ENCODE measurements around the gene RPS6KA2.
A peak's percentile ranks its signal among the peaks of the same experiment; 100 is the strongest.

Gene RPS6KA2

DNA sequence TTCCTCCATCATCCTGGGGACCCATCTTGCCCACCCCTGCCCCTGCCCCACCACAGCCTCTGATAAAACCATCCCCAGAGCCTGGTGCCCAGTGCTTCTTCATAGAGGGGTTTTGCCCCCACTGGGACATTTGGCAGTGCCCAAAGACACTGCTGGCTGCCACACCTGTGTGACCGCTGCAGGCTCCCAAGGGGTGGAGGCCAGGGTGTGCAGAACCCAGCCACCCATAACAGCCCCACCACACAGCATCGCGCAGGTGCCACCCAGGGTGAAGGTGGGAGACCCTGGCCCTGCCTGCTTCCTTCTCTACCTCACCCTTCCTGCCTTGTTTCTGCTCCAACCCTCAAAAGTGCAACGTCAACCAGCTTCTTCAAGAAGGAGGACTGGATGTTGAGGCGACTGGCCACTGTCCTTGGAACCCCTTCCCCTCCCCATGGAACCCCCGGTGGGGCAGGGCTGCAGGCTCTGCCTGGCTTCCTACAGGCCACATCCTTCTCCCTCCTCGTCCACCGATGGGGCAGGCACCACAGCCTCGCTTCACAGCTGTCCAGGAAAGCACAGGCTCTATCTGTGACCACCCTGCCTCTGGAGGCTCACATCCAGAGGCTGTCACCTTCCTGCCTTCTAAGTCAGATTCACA lies 165.1 kb downstream of the RPS6KA2 start:
- DNase-seq: no peak

DNA sequence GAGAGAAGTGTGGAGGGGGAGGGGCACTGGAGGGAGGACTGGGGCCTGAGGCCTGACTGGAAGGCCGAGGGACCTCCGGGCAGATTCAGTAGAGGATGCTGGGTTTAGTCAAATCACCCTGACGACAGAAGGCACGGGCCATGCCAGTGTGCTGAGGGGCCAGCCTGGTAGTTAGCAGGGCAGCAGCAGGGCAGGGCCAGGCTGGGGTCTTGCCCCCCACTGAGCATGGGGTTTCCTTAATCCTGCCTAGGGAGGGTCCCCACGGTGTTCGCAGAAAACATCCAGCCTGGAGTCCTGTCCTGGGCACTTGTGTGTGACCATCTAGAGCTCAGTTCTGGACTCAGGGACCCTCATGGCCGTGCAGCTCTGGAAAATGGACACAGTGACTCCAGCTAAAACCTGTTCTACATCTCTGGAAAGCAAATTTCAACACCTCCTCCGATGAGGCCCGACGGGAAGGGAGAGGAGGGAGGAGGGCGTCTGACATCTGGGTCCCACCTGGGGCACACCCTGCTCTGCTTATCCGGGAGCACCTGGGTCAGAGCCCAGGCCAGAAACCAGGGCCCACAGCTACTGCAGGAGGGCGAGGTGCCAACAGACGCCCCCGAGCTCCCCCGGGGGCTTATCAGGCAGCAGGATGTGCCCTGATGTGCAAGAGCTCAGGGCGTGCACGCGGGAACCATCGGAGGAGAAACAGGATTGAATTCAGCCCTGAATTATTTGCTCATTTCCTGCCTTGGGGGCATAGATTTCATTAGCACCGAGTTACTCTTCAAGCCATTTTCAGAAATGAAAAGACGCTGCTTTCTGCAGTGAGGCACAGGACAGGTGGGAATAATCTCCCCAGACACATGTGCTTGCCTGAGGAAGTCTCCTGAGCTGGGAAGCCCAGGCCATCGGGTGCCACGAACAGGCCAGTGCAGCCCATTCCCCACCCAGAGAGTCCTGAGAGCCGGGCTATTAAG lies 166.3 kb downstream of the RPS6KA2 start:
- no peak for DNase-seq

DNA sequence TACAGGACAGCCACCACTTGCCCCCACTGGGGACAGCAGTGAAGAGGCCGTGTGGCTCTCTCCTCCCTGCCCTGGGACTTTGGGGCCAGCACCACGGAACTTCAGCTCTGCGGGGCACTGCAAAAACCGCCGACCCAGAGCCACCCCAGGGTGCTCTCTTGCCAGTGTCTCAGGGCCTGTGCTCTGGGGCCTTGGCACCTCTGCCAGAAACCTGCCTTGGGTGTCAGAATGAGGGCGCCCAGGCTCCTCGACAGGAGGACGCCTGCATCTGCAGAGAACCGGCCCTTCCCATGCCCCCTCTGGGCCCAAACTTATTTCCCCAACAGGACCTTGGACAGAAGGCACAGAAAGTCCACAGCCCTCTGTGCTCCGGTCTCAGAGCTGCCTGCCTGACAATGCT lies 167.1 kb downstream of the RPS6KA2 start:
- DNase-seq: no peak

DNA sequence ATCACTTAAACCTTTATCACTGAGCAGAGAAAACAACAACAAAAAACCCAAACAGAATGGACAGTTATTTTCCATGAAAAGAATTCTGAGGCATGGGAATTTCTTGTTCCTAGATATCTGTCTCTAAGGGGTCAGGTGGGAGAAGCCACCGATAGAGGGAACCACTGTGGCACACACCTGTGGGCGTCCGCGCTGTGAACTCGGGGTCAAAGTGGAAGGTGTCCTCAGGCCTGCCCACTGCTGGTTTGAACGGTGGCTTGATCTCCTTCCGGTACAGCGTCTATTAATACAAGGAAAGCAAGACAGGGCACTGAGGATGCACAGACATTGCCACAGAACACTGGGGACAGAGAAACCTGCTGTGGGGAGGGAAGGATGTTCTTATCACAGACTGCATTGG lies 167.8 kb downstream of the RPS6KA2 start:
- no peak for DNase-seq

DNA sequence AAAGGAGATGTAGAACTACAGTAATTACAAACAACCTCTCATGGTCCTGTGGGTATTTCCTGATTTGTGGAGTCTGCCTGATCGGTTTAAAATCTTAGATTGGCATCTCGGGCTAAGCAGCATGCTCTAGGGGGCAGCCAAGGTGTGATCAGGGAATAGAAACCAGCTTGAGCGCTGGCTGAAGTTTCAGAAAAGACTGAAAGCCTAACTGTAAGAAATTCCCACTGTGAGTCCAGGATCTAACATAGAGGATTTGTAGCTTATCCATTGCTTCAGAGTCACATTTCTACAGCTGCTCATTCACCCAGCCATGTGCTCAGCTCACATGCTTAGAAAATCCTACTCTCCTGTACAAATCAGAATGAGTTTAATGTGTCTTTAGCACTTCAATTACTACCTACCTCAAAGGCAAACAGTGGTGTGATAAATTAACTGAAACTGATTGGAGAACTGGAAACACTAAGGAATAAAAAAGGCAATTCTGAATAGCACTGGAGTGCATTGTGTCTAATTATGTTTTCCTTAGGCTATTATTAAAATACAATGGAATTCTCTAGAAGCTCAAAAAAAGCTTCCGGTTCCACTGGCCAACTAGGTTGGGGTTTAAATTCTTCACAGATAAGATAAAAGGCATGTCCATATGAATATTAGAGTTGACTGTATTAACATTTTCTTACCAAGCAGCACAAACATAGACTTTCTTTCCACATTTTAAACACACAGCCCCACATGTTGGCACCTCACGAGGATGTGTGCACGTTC lies 170.5 kb downstream of the RPS6KA2 start:
- no peak for DNase-seq

DNA sequence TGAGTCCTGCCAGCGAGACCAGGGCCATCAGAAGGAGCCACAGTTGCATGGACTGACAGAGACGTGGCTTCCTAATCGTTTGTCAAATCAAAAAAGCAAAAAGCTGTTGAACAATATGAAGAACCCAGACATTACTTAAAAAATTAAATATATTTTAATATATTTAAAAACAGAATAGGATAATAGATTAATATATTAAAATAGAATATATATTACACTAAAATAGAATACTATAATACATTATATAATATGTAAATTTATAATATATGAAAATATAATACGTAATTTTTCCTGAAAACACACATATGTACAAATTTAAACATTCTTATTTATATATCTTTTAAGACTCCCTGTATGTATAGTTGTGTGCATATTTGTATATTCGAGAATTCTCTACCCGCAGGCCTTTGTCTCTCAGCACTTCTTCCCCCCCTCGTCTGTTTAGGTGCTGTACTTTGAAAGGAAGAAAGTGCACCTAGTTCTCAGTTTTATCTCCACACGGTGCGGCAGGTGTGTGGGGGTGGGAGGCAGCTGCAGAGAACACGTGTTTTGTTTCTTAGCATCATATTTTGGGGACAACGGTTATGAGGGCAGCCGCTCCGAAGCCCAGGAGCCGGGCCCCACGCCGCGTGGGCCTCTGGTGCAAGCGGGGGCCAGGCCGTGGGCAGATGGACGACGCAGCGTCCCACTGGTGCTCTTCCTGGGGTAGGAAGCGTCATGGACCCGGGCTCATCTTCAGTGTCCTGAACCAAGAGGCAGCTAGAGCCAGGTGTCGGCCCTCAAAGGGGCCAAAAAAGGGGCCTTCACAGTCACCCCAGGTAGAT lies 172.1 kb downstream of the RPS6KA2 start:
- DNase-seq: no peak

DNA sequence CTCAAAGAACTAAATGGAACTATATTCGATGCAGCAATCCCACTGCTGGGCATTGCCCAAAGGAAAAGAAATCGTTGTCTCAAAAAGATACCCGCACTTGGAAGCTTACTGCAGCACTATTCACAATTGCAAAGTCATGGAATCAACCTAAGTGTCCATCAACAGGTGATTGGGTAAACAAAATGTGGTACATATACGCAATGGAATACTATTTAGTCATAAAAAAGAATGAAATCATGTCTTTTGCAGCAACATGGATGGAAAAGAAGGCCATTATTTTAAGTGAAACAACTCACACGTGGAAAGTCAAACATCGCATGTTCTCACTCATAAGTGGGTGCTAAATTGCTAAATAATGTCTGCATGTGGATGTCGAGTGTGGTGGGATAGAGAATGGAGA lies 173.4 kb downstream of the RPS6KA2 start:
- no peak for DNase-seq

DNA sequence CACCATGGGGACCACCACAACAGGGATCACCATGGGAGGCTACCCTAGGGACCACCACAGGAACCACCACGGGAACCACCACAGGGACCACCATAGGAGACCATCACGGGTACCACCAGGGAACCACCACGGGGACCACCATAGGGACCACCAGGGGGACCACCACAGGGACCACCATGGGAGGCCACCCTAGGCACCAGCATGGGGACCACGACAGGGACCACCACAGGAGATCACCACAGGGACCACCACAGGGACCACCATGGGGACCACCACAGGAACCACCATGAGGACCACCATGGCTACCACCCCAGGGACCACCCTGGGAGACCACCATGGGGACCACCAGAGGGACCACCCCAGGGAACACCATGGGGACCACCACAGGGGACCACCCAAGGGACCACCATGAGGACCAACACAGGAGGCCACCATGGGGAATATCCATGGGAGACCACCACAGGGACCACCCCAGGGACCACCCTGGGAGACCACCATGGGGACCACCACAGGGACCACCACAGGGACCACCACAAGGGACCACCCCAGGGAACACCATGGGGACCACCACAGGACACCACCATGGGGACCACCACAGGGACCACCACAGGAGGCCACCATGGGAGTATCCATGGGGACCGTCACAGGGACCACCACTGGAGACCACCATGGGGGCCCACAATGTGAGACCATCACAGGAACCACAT lies 176.7 kb downstream of the RPS6KA2 start:
- DNase-seq: no peak

DNA sequence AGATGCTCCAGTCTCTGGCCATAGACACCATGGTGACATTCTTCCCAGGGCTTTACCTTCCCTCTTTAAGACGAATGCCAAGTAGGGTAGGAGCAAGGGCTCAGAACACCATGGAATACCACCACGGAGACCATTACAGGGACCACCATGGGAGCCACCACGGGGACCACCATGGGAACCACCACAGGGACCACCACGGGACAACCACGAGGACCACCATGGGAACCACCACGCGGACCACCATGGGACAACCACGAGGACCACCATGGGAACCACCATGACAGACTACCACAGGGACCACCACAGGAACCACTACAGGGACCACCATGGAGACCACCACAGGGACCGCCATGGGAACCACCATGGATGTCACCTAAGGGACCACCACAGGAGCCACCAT lies 177.4 kb downstream of the RPS6KA2 start:
- no peak for DNase-seq

DNA sequence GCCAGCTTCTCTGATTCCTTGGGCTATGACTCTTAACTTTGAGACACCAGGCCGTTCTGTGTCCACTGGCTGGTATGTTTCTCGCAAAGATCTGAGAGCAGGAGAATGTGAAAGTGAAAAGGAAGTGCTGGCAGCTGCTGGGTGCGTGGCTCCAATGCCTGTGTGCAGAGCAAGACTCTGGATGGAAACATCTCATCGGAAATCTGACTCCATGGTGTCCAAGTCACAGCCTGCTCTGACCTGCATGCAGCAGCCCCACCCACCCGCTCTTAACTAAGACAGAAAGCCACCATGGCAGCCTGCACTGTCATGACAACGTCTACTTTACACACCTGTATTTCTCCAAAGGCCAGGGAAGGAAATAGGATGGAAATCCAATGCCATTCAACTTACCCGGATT lies 178.0 kb downstream of the RPS6KA2 start:
- no peak for DNase-seq

DNA sequence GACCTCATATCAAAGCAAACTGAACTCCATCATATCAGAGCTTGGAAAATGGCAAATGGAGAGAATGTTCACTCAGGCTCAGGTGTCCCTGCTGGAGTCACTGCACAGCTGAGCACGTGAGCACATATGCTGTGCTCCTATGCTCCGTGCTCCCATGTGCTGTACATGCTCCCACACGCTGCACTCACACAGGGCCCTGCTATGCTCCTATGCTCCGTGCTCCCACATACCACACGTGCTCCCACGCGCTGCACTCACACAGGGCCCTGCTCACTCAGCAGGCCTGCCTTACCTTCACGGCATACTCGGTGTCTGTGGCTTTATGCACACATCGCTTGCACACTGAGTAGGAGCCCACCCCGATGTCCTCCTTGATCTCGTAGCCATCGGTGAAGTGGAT lies 178.6 kb downstream of the RPS6KA2 start:
- DNase-seq: no peak

DNA sequence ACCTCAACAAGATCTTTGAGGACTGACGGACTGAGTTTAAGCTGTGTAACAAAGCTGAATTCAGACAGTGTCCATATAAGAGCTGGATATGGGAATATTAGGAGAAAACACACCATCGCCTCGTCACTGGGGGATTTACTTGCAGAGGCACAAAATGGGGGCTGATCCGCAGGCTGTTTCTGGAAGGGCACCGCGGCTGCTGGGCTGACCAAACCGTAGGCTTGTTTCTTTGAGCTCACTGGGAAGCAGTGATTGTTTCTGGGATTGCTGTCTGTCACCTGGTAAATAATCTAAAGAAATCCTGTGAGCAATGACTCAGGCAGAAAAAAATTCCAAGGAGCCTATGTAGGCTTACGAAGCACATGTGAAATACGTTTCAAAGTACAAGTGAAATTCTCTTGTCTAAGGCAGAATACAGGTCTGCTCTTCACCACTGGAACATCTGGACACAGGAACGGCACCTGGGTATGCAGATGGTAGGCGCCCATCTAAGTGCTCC lies 180.4 kb downstream of the RPS6KA2 start:
- no peak for DNase-seq

DNA sequence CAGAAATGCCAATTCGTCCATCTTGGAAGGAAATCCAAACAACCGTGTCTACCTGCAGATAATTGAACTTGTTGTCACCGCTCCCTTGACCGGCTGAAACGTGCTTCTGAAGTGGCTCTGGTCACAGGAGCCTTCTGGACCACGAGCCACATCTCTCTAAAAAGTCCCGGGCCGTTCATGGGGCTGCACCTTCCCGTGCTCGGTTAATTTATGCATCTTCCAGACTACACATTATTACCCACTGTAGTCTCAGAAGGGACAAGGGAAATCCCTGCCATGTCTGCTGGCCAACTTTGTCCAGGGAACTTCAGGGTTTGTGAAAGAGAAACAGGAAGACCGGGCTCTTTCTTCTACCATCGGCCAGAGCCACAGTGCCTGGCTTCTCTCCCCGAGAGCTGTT lies 180.9 kb downstream of the RPS6KA2 start:
- no peak for DNase-seq

DNA sequence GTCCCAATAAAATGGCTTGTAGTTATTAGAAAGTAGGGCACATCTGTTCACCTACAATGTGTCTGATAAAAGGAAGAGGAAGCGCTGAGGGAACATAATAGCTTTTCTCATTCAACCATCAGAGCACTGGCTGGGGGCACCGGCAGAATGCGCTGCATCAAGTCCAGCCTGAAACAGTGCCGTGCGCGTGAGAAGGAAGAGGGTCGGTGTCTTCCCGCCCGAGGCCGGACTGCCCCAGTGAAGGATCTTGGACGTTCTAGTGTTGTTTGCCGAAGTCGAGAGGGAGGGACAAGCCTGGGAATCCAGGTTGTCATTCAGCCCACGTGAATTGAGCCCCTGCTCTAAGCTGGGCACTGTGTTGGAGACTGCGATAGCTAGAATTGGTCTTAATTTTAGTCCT lies 182.6 kb downstream of the RPS6KA2 start:
- DNase-seq: no peak

DNA sequence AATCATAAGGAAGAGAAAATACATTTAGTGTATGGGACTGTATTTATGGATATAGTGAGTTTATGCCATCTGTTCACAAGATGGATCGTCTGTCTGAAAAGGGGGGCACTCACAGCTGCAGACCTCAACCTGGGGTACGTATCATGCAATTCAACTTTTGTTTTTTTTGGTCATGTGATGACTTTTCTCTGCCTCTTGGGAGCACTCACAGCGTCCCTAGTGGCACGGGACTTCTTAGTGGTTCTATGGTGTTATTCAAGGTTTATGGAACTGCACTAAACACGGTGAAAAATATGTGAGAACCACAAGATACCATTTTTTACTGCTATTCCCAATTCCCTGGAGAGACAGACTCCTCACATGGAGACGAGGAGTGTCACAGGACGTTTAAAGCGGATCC lies 183.9 kb downstream of the RPS6KA2 start:
- no peak for DNase-seq

DNA sequence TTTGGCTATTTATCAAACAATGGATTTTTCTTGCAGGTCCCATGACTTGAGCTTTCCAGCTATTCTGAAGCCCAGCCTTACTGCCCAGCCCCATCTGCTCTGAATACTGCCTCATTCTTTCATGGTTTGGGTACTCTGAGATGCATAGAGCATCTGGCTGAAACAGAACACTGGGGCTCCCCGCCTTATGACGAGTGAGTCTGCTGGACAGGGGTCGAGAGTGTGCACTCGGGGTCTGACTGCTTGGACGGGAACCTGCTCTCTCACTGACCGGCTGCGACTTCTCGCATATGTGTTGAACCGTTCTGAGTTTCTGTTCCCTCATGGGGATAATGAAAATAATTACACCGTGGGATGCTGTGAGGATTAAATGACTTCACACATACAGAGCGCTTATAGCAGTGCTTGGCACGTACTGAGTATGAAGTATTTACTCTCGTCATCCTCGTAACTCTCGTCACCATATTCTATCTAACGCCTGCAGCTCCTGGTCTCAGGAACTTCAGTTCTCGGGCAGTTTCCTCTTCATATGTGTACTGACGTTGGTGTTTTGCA lies 184.8 kb downstream of the RPS6KA2 start:
- no peak for DNase-seq

DNA sequence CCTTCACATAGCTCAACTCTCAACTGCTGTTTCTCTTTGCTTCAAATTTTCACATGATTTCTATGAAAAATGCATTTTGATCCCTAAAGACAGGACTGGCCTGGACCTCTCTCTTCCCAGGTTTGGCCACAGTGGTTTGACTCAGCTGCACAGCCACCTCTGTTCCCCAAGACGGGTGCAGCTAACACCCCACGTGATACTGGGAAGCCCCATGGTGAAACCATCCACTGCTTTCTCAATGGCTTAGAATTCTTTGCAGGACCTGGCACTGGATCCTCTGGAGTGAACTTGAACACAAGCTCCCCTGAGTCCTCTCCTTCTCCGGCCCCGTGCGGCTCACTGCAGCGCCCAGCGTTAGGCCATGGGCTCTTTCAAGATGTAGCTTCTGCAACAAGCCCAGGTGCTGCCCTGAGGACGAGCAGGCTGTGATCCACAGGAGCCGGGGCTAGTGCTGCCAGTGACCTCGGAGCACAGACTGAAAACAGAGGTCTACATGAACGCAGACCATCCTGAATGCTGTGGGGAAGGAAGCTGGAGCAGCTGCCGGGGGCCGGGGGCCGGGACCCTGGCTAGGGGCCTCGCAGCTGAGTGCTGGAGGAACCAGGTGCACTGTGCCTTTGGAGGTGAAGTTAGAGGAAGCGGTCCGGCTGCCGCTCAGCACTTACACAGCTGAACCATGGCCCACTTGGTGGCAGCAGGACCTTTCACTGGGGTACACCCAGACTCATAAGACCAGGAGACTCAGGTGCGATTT lies 185.5 kb downstream of the RPS6KA2 start:
- no peak for DNase-seq

DNA sequence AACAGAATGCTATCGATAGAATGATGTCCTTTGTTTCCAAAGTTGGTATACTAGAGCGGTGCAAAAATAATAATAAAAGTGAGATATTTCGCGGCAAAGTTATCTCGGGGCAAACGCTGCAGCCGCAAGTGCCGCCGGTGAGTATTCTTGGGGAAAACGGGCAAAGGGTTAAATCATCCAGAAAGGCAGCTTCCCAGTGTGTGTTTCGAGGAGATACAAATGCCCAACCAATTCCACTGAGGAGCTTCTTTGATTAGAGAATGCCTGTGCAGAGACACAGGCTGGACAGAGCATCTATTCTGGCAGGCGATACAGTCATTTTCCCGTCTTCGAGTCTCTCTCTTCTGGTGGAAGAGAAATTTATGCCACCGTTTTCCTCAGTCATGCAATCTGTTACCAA lies 186.3 kb downstream of the RPS6KA2 start:
- no peak for DNase-seq

DNA sequence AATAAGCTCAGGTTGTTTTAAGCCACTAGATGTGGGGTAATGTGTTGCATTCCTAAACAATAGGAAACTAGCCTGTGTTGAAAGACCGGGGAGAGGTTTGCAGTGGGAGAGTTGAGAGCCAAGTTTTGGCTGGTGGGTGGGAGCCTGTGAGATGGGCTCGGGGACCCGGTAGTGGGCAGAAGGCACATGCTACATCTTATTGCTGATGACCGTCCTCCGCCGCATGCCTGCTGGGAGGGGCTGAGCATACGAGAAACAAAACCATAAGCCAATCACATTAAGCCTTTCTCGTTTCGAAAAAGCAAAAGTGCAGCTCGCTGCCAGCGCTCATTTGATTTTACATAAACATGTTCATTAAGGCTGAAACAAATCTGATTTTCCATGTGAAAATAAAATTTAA lies 186.9 kb downstream of the RPS6KA2 start:
- no peak for DNase-seq

DNA sequence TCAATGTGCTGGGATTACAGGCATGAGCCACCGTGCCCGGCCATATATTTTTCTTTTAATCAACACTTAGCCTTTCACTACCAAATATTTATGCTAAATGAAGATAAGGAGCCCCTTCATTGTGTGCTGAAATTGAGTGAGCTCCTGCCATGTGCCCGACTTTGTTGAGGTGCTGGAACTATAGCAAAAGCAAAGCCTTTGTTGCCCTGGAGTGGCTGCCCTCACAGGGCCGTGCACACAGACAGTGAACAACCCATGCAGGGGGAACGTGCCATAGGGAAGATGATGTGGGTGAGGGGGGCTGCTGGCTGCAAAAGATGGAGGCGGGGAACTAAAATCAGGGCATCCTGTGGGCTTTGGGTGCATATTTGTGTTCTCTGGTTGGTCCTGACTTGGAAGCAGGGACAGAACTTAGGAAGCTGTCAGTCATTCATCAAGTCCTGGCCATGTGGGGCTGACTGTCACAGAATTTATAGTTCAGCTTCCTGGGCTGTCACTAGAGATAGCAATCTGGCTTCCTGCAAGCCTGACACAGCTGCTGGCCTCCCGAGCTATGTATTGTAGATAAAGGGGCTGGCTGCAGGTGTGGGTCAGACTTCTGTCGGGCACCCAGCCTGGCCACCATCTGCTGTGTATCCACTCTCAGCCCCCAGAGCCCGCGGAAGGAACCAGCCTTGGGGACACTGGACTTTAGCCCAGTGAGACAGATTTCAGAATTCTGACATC lies 187.5 kb downstream of the RPS6KA2 start:
- DNase-seq: peak; percentile 14
